ENCODE measurements around the gene MYH16.

GRCh38 chr7:99238558-99239341 is 33.9 kb upstream of the MYH16 start:
- TF ChIP-seq POLR2A (IDR thresholded peaks at IDR 0.05), result no peak
- no peak for TF ChIP-seq CTCF (IDR thresholded peaks at IDR 0.05)

Data from adrenal gland (tissue), 5 donors.